Inflammatory macrophage treated with lipopolysaccharide for 4 hours (primary cell): ENCODE data around the gene FST.
A peak's percentile ranks its signal among the peaks of the same experiment; 100 is the strongest.

ENCODE experiments used
- DNase-seq: peaks from one replicate; pipeline ENCODE4 v3.0.0-alpha.2; 2020

Gene FST

GRCh38 chr5:53480416-53481158, at the start of gene FST:
TSS of gene FST (plus strand) at chr5:53480629. CDS start at chr5:53480792, 163 bp downstream.
- DNase-seq: peak; percentile 30

GRCh38 chr5:53431665-53432064, 48.8 kb upstream of the FST start:
- no peak for DNase-seq

- DNase-seq: no peak
Measured at GRCh38 chr5:53433026-53433425, 47.4 kb upstream of the FST start.

- DNase-seq: no peak
Measured at GRCh38 chr5:53434541-53434940, 45.9 kb upstream of the FST start.

- DNase-seq: no peak
Measured at GRCh38 chr5:53436480-53437191, 43.8 kb upstream of the FST start.

- DNase-seq: no peak
Measured at GRCh38 chr5:53438079-53438478, 42.4 kb upstream of the FST start.

- DNase-seq: no peak
Measured at GRCh38 chr5:53438486-53439472, 41.6 kb upstream of the FST start.

GRCh38 chr5:53442961-53443360, 37.5 kb upstream of the FST start:
- no peak for DNase-seq

GRCh38 chr5:53445569-53445968, 34.9 kb upstream of the FST start:
- DNase-seq: no peak

GRCh38 chr5:53446908-53447307, 33.5 kb upstream of the FST start:
- no peak for DNase-seq

- no peak for DNase-seq
Measured at GRCh38 chr5:53448851-53449250, 31.6 kb upstream of the FST start.

GRCh38 chr5:53453898-53454718, 26.3 kb upstream of the FST start:
- DNase-seq: no peak

GRCh38 chr5:53454719-53455000, 25.8 kb upstream of the FST start:
- DNase-seq: no peak

- DNase-seq: no peak
Measured at GRCh38 chr5:53456366-53456765, 24.1 kb upstream of the FST start.

GRCh38 chr5:53463909-53464621, 16.4 kb upstream of the FST start:
- no peak for DNase-seq

GRCh38 chr5:53464722-53465121, 15.7 kb upstream of the FST start:
- peak; percentile 22 for DNase-seq

- peak; percentile 35 for DNase-seq
Measured at GRCh38 chr5:53469946-53470687, 10.3 kb upstream of the FST start.

GRCh38 chr5:53472279-53472678, 8.2 kb upstream of the FST start:
- DNase-seq: no peak

GRCh38 chr5:53472720-53473510, 7.5 kb upstream of the FST start:
- no peak for DNase-seq

GRCh38 chr5:53473633-53474032, 6.8 kb upstream of the FST start:
- DNase-seq: no peak
